HFFc6 (cell line): Measurements from ENCODE around the gene OR5L1. TPM values are rescaled to one million over a fixed set of nuclear protein-coding genes. Genes with fewer than 3 reads are reported as not detected.

ENCODE experiments used
- DNase-seq: peaks from one replicate; pipeline ENCODE4 v3.0.0-alpha.2; 2018
- H3K27ac Mint-ChIP-seq: 2 replicates; pipeline ENCODE4 v1.8.0; 2020; ENCODE audit warnings: mild to moderate bottlenecking, mixed read lengths
- H3K27me3 Mint-ChIP-seq: 2 replicates; pipeline ENCODE4 v1.8.0; 2021; ENCODE audit warnings: mild to moderate bottlenecking, moderate library complexity, mixed read lengths; ENCODE audit not compliant: insufficient read depth
- H3K36me3 Mint-ChIP-seq: 2 replicates; pipeline ENCODE4 v1.8.0; 2021; ENCODE audit warnings: low read depth, mixed read lengths
- H3K4me1 Mint-ChIP-seq: 2 replicates; pipeline ENCODE4 v1.8.0; 2020; ENCODE audit warnings: low read depth, mixed read lengths
- H3K4me3 Mint-ChIP-seq: 2 replicates; pipeline ENCODE4 v1.8.0; 2020; ENCODE audit warnings: mild to moderate bottlenecking, moderate library complexity, mixed read lengths
- H3K9me3 Mint-ChIP-seq: 2 replicates; pipeline ENCODE4 v1.8.0; 2020; ENCODE audit warnings: mild to moderate bottlenecking, mixed read lengths
- total RNA-seq, 6 experiments: library from RNA; stranded (reverse); fragmentation: NEBNext Ultra II Directional; extraction: Animal tissue kit (Norgen Biotek cat#: 25700); gene quantifications; 2 replicates in 1 of 6; 3 replicates in 5 of 6; pipeline ENCODE4 v1.2.3, GENCODE V29; 2021
- TF ChIP-seq, protein P1 (sequence below): fragments of 200-600 bp; sonication (generic); IDR thresholded peaks from 2 replicates; pipeline ENCODE4 v1.5.0; 2021; ENCODE audit warnings: antibody characterized with exemption, mild to moderate bottlenecking

The OR5L1 gene
- total RNA-seq, 6 experiments from 2014 or later = not detected

DNA sequence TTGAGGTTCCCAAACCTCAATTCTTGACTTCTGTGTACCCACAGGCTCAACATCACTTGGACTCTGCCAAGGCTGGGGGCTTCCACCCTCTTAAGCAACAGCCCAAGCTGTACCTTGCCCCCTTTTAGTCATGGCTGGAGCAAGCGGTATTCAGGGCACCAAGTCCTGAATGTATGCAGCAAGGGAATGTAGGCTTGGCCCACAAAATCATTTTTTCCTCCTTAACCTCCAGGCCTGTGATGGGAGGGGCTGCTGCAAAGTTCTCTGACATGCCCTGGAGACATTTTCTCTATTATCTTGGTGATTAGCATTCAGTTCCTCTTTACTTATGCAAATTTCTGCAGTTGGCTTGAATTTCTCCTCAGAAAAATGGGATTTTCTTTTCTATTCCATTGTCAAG is 4.9 kb upstream of the OR5L1 start:
- TF ChIP-seq, protein P1, sequence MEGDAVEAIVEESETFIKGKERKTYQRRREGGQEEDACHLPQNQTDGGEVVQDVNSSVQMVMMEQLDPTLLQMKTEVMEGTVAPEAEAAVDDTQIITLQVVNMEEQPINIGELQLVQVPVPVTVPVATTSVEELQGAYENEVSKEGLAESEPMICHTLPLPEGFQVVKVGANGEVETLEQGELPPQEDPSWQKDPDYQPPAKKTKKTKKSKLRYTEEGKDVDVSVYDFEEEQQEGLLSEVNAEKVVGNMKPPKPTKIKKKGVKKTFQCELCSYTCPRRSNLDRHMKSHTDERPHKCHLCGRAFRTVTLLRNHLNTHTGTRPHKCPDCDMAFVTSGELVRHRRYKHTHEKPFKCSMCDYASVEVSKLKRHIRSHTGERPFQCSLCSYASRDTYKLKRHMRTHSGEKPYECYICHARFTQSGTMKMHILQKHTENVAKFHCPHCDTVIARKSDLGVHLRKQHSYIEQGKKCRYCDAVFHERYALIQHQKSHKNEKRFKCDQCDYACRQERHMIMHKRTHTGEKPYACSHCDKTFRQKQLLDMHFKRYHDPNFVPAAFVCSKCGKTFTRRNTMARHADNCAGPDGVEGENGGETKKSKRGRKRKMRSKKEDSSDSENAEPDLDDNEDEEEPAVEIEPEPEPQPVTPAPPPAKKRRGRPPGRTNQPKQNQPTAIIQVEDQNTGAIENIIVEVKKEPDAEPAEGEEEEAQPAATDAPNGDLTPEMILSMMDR = no peak

DNA sequence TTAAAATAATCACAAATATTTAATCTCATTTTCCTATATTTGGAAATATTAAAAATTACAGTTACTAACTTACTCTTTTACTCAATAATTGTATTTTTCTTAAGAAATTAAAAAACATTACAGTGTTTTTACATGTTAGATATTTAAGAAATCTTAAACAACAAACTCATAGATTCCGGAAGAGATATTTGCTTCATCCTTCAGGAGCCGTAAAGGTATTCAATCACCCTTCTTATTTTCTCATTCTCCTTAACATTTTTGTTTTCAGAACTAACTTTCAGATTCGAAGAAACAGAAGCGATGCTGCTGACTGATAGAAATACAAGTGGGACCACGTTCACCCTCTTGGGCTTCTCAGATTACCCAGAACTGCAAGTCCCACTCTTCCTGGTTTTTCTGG is 8.2 kb downstream of the OR5L1 start, which contains the start of gene OR5D18:
Gene OR5D18, plus strand, starts transcription at position 301 of the 400 bp plus-strand sequence. Its CDS starts 0 bp downstream, at position 301.
- H3K27ac Mint-ChIP-seq = no peak within 1 kb of the TSS
- no peaks in the 10 kb centered on the region; the same call in 1 of the 2 replicates for H3K27me3 Mint-ChIP-seq
- no peaks in the 10 kb centered on the region for H3K36me3 Mint-ChIP-seq
- DNase-seq = no peak
- no peak within 1 kb of the TSS for H3K4me3 Mint-ChIP-seq
- H3K4me1 Mint-ChIP-seq = no peaks in the 10 kb centered on the region
- peaks cover 11% of the 10 kb centered on the region for H3K9me3 Mint-ChIP-seq
- TF ChIP-seq, protein P1 = no peak

More for the DNA sequence above, 4.9 kb upstream of the OR5L1 start:
- DNase-seq = no peak
- Mint-ChIP-seq H3K27ac (no peak overlapping the region), H3K36me3 (no peaks in the 10 kb centered on the region), H3K4me3 (no peak overlapping the region), H3K9me3 (peaks cover 21% of the 10 kb centered on the region; the same call in 1 of the 2 replicates), H3K27me3 (no peaks in the 10 kb centered on the region), H3K4me1 (no peaks in the 10 kb centered on the region)

DNA sequence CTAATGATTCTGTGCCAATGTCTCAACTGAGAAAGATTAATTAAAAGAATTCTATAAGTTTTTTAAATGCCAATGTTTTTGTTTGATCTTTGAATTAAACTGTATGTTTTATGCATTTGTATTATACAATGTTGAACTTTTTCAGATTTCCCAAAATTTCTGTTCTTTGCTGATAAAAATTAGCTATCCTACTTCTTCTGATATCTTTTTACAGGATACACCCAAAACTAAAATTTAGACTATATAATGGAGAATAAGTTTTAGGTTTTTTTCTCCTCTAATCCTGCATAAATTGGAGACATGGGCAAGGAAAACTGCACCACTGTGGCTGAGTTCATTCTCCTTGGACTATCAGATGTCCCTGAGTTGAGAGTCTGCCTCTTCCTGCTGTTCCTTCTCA is 15.8 kb downstream of the OR5L1 start, which contains the start of gene OR5L2:
Gene OR5L2, plus strand, starts transcription at position 301 of the 400 bp plus-strand sequence. Its CDS starts 0 bp downstream, at position 301.
- no peaks in the 10 kb centered on the region for H3K4me1 Mint-ChIP-seq
- no peak within 1 kb of the TSS for H3K4me3 Mint-ChIP-seq
- H3K36me3 Mint-ChIP-seq = no peaks in the 10 kb centered on the region
- H3K27ac Mint-ChIP-seq = no peak within 1 kb of the TSS
- TF ChIP-seq, protein P1 = no peak
- no peaks in the 10 kb centered on the region for H3K27me3 Mint-ChIP-seq
- no peak for DNase-seq
- H3K9me3 Mint-ChIP-seq = peaks cover 4% of the 10 kb centered on the region; the same call in 1 of the 2 replicates

DNA sequence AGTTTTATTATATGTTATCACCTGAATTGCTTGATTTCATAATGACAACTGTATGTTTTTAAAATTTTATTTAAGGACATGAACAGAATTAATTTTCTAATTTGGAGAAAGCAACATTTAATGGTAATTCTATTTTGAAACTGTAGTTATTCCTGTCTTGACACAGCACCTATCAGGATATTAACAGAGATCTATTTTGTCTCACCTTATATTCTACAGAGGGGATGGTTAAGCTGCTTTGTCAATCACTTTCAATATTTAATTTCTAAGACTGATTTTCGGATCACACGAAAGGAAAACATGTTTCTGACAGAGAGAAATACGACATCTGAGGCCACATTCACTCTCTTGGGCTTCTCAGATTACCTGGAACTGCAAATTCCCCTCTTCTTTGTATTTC is 27.3 kb downstream of the OR5L1 start, which contains the start of gene OR5D16:
Gene OR5D16, plus strand, starts transcription at position 301 of the 400 bp plus-strand sequence. Its CDS starts 0 bp downstream, at position 301.
- H3K4me3 Mint-ChIP-seq = no peak within 1 kb of the TSS
- TF ChIP-seq, protein P1 = no peak
- DNase-seq = no peak
- H3K4me1 Mint-ChIP-seq = no peaks in the 10 kb centered on the region
- no peaks in the 10 kb centered on the region for H3K27me3 Mint-ChIP-seq
- no peak within 1 kb of the TSS for H3K27ac Mint-ChIP-seq
- H3K36me3 Mint-ChIP-seq = peaks cover 4% of the 10 kb centered on the region; the same call in 1 of the 2 replicates
- H3K9me3 Mint-ChIP-seq = peaks cover 12% of the 10 kb centered on the region

DNA sequence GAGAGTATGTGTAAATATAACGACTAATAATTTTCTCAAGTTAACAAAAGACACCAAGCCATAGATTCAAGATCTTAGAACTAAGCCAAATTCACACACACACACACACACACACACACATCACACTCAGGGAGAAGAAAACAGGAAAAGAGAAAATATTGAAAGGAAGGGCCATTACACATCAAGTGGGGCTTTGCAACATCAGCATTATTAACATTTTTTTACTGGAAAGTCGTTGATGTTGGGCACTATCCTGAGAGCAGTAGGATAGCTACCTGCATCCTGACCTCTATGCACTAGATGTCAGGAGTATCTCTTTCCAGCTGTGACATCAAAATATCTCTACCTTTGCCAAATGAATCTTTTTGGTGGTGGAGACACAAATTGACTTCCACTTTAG is 36.3 kb downstream of the OR5L1 start:
- Mint-ChIP-seq H3K4me3 (no peak overlapping the region), H3K4me1 (no peaks in the 10 kb centered on the region), H3K36me3 (no peaks in the 10 kb centered on the region), H3K9me3 (peaks cover 41% of the 10 kb centered on the region), H3K27me3 (no peaks in the 10 kb centered on the region), H3K27ac (no peak overlapping the region)
- TF ChIP-seq, protein P1 = no peak
- DNase-seq = no peak
